B cell (primary cell): ENCODE data around the gene ANKRD65. TPM values are rescaled to one million over a fixed set of nuclear protein-coding genes. Genes with fewer than 3 reads are reported as not detected.
"Not testable (repeated sequence)": the region's sequence is repeated elsewhere in the genome, so short reads cannot be mapped to it uniquely, and the experiment has no call there.

Experiments
- ATAC-seq: fragments of 200-7000 bp; cut with Tn5 transposase; one replicate; pipeline ENCODE4 v1.10.0; 2021; ENCODE audit warnings: low read depth, mild to moderate bottlenecking, moderate number of reproducible peaks, moderate library complexity
- CTCF ChIA-PET: fragments of 350-600 bp; sonication (Branson Sonifier 250); formaldehyde crosslinking; loops from one replicate; lab custom pipeline; 2021; ENCODE audit warnings: antibody characterized with exemption, inconsistent platforms; lab: Charles Lee
- POLR2A ChIA-PET: fragments of 350-600 bp; sonication (Branson Sonifier 250); formaldehyde crosslinking; loops from one replicate; lab custom pipeline; 2021; ENCODE audit warnings: antibody characterized with exemption; lab: Charles Lee
- DNase-seq: peaks from one replicate; pipeline ENCODE4 v3.0.0; 2013
- H2AFZ ChIP-seq: 2 replicates; pipeline ENCODE4 v1.6.1; 2012; ENCODE audit warnings: mild to moderate bottlenecking, low read depth, low read length; ENCODE audit not compliant: insufficient read depth, poor library complexity, severe bottlenecking
- H3K27ac ChIP-seq, 2 donors: 1 replicate in 1 of 2; 2 replicates in 1 of 2; pipeline ENCODE4 v1.5.1; 2012 to 2013; ENCODE audit warnings: low read length in 2 of 2, mild to moderate bottlenecking in 2 of 2, moderate library complexity in 1 of 2
- H3K27me3 ChIP-seq, 4 experiments: fragments of 200-600 bp in 1 of 4; sonication (generic) in 1 of 4; replicated peaks in 1 of 4; 1 replicate in 2 of 4; 2 replicates in 2 of 4; pipeline versions ENCODE4 v1.6.1 to v1.7.0; 2013 to 2016; ENCODE audit warnings: low read length in 3 of 4, mild to moderate bottlenecking in 2 of 4, mixed read lengths in 1 of 4, moderate library complexity in 1 of 4; ENCODE audit not compliant: insufficient read depth in 4 of 4, control insufficient read depth in 3 of 4; ENCODE audit errors: control extremely low read depth in 1 of 4
- H3K36me3 ChIP-seq, 2 experiments: replicated peaks in 1 of 2; 1 replicate in 1 of 2; 2 replicates in 1 of 2; pipeline versions ENCODE4 v1.6.1 to v1.7.1; 2013; ENCODE audit warnings: low read length in 1 of 2; ENCODE audit not compliant: insufficient read depth in 2 of 2, control insufficient read depth in 1 of 2; ENCODE audit errors: control extremely low read depth in 1 of 2, extremely low read depth in 1 of 2
- H3K4me1 ChIP-seq, 2 donors: fragments of 200-600 bp in 1 of 2; sonication (generic) in 1 of 2; 1 replicate in 1 of 2; 2 replicates in 1 of 2; pipeline versions ENCODE4 v1.5.1 to v1.6.1; 2013 to 2017; ENCODE audit warnings: low read length in 2 of 2; ENCODE audit not compliant: control insufficient read depth in 2 of 2, insufficient read depth in 2 of 2
- H3K4me2 ChIP-seq: replicated peaks from 2 replicates; pipeline ENCODE3; 2012; ENCODE audit warnings: mild to moderate bottlenecking, low read depth, low read length; ENCODE audit not compliant: poor library complexity, severe bottlenecking
- H3K4me3 ChIP-seq, 5 experiments: fragments of 200-600 bp in 1 of 5; sonication (generic) in 1 of 5; 1 replicate in 3 of 5; 2 replicates in 2 of 5; pipeline versions ENCODE4 v1.5.1 to v1.7.0; 2011 to 2016; ENCODE audit warnings: low read length in 4 of 5, mild to moderate bottlenecking in 4 of 5, low read depth in 2 of 5, control low read depth in 1 of 5, moderate library complexity in 1 of 5; ENCODE audit not compliant: insufficient read depth in 1 of 5; ENCODE audit errors: control extremely low read depth in 1 of 5, extremely low read depth in 1 of 5
- H3K79me2 ChIP-seq: fragments of 200-600 bp; sonication (generic); one replicate; pipeline ENCODE4 v1.6.0; 2016; ENCODE audit warnings: low read length; ENCODE audit not compliant: control insufficient read depth, insufficient read depth
- H3K9ac ChIP-seq: fragments of 200-600 bp; sonication (generic); 2 replicates; pipeline ENCODE4 v1.6.1; 2017; ENCODE audit warnings: mild to moderate bottlenecking, low read length, moderate library complexity
- H3K9me3 ChIP-seq, 3 donors: one replicate each; pipeline versions ENCODE4 v1.6.1 to v1.7.1; 2013; ENCODE audit warnings: low read length in 2 of 3; ENCODE audit not compliant: control insufficient read depth in 2 of 3, insufficient read depth in 1 of 3; ENCODE audit errors: control extremely low read depth in 1 of 3
- H4K20me1 ChIP-seq: 2 replicates; pipeline ENCODE4 v1.6.0; 2012; ENCODE audit warnings: mild to moderate bottlenecking, low read length; ENCODE audit not compliant: insufficient read depth, control insufficient read depth, poor library complexity, severe bottlenecking
- H3K27ac Mint-ChIP-seq: one replicate; pipeline ENCODE4 v1.8.0; 2021; ENCODE audit warnings: mixed read lengths
- H3K27me3 Mint-ChIP-seq: one replicate; pipeline ENCODE4 v1.8.0; 2021; ENCODE audit warnings: mixed read lengths
- H3K4me1 Mint-ChIP-seq: one replicate; pipeline ENCODE4 v1.8.0; 2021; ENCODE audit warnings: mixed read lengths
- H3K4me3 Mint-ChIP-seq: one replicate; pipeline ENCODE4 v1.8.0; 2021; ENCODE audit warnings: mixed read lengths
- H3K9me3 Mint-ChIP-seq: one replicate; pipeline ENCODE4 v1.8.0; 2022; ENCODE audit warnings: mixed read lengths; ENCODE audit not compliant: insufficient read depth
- CTCF ChIP-seq: fragments of 200-600 bp; IDR thresholded peaks from one replicate; pipeline ENCODE4 v1.8.0; 2022; ENCODE audit warnings: antibody characterized with exemption, mild to moderate bottlenecking
- EZH2 ChIP-seq: IDR thresholded peaks from 2 replicates; pipeline ENCODE4 v1.6.1; 2012; ENCODE audit warnings: borderline replicate concordance, low read depth, mild to moderate bottlenecking, moderate library complexity, low read length; ENCODE audit not compliant: insufficient read depth, poor library complexity, severe bottlenecking
- WGBS: methylation state at CpG from one replicate; pipeline ENCODE4 v1.1.5; 2013; ENCODE audit warnings: missing lambda C conversion rate; ENCODE audit not compliant: insufficient coverage; 5-methylcytosine and 5-hydroxymethylcytosine counted together
- intact Hi-C: fragments of 100-400 bp; cut with micrococcal nuclease; formaldehyde crosslinking; loops from one replicate; pipeline ENCODE4 v1.10.0; 2022
- polyA plus RNA-seq: library from polyadenylated mRNA; depleted of rRNA; stranded (reverse); fragments of >200 nt; gene quantifications from 2 replicates; pipeline ENCODE4 v1.2.3, GENCODE V29; 2012
- total RNA-seq, 2 donors: library from RNA; stranded (reverse); fragments of 120-200 nt in 1 of 2; gene quantifications; 1 replicate in 1 of 2; 2 replicates in 1 of 2; pipeline versions ENCODE4 v1.2.3 to v1.2.4, GENCODE V29; 2013 to 2022

The ANKRD65 gene
- total and polyA plus RNA-seq, 2 donors (not counting 1 experiment from before 2014, with no cell fraction given): 0.12 TPM; not detected in 1

- peak overlapping the region; percentile 70 to 98 (median 90) for H3K4me3 ChIP-seq
- WGBS: 47% methylated on average over 41 of the region's 43 CpGs
- peaks cover 41% of the 10 kb centered on the region for H3K4me1 Mint-ChIP-seq
- no peaks in the 10 kb centered on the region for H3K27me3 Mint-ChIP-seq
- H3K27me3 ChIP-seq: no peaks in the 10 kb centered on the region
- H3K36me3 ChIP-seq: peaks cover 0 to 33% of the 10 kb centered on the region in 2 experiments
- H3K79me2 ChIP-seq: peaks cover 51% of the 10 kb centered on the region
- no peak for TF ChIP-seq CTCF
- no peak for TF ChIP-seq EZH2
- H3K4me1 ChIP-seq: peaks cover 21 to 26% of the 10 kb centered on the region in 2 donors
- intact Hi-C loops: loop anchor here (2.0 kb wide), 3 partner anchors 35 to 99 kb away; partner anchors contain the start of gene ATAD3B
- peak overlapping the region; percentile 91 for H3K27ac Mint-ChIP-seq
- no peak for ATAC-seq
- H3K4me2 ChIP-seq: peak overlapping the region; percentile 98
- H3K4me3 Mint-ChIP-seq: peak overlapping the region; percentile 90
- H3K9ac ChIP-seq: peak overlapping the region; percentile 87
- DNase-seq: no peak
- peaks cover 31% of the 10 kb centered on the region for H4K20me1 ChIP-seq
- H3K9me3 Mint-ChIP-seq: no peaks in the 10 kb centered on the region
- POLR2A ChIA-PET: interaction anchor here (0.6 to 1.2 kb wide), 5 partner anchors 8 to 316 kb away, joined by 3 to 5 read pairs (median 3); partner anchors contain the start of gene AURKAIP1
- no peaks in the 10 kb centered on the region for H3K9me3 ChIP-seq
- peak overlapping the region; percentile 69 to 87 for H3K27ac ChIP-seq
- peak overlapping the region; percentile 77 for H2AFZ ChIP-seq
- CTCF ChIA-PET: interaction anchor here (1.2 kb wide), 1 partner anchor 34 kb away, joined by 3 read pairs; no protein-coding TSS in a partner anchor
Measured at GRCh38 chr1:1406101-1406820, 14.8 kb downstream of the ANKRD65 start.

GRCh38 chr1:1403653-1404052 lies 17.4 kb downstream of the ANKRD65 start:
- Mint-ChIP-seq H3K9me3 (no peaks in the 10 kb centered on the region), H3K4me3 (peak overlapping the region; percentile 40), H3K27me3 (no peaks in the 10 kb centered on the region), H3K4me1 (peaks cover 49% of the 10 kb centered on the region), H3K27ac (peak overlapping the region; percentile 1)
- intact Hi-C loops: no loop called here
- peaks cover 0 to 38% of the 10 kb centered on the region in 2 experiments for H3K36me3 ChIP-seq
- no peak overlapping the region for H3K9ac ChIP-seq
- no peak overlapping the region for H2AFZ ChIP-seq
- no peak overlapping the region for H3K4me3 ChIP-seq
- H3K4me1 ChIP-seq: peaks cover 33 to 39% of the 10 kb centered on the region in 2 donors
- WGBS: 100% methylated on average over 5 of the region's 7 CpGs
- H3K79me2 ChIP-seq: peaks cover 63% of the 10 kb centered on the region
- no peaks in the 10 kb centered on the region for H3K27me3 ChIP-seq
- DNase-seq (peak; percentile 8), ATAC-seq (no peak)
- H4K20me1 ChIP-seq: peaks cover 34% of the 10 kb centered on the region
- ChIA-PET CTCF (no interaction called here), POLR2A (no interaction called here)
- H3K9me3 ChIP-seq: no peaks in the 10 kb centered on the region
- no peak overlapping the region for H3K4me2 ChIP-seq
- H3K27ac ChIP-seq: no peak overlapping the region
- no peak for TF ChIP-seq EZH2
- TF ChIP-seq CTCF: no peak

GRCh38 chr1:1402901-1403392 lies 18.1 kb downstream of the ANKRD65 start:
- H3K9me3 ChIP-seq, H3K27me3 Mint-ChIP-seq, H3K4me3 ChIP-seq, ATAC-seq, intact Hi-C loops, H3K9ac ChIP-seq, H3K27ac ChIP-seq, H3K9me3 Mint-ChIP-seq, H3K27ac Mint-ChIP-seq, DNase-seq, H3K4me2 ChIP-seq, H3K27me3 ChIP-seq, H2AFZ ChIP-seq, CTCF ChIA-PET, H3K4me3 Mint-ChIP-seq: not testable (repeated sequence)
- Histone ChIP-seq H4K20me1 (peaks cover 27% of the 10 kb centered on the region), H3K79me2 (peaks cover 63% of the 10 kb centered on the region), H3K4me1 (peaks cover 33 to 39% of the 10 kb centered on the region in 2 donors), H3K36me3 (peaks cover 0 to 40% of the 10 kb centered on the region in 2 experiments)
- H3K4me1 Mint-ChIP-seq: peaks cover 51% of the 10 kb centered on the region
- POLR2A ChIA-PET: interaction anchor here (0.6 kb wide), 1 partner anchor 30 kb away, joined by 3 read pairs; no protein-coding TSS in a partner anchor
- 97% methylated on average over 9 of the region's 9 CpGs for WGBS
